Measurements from ENCODE around the gene ANKRD53. TPM values are rescaled to one million over a fixed set of nuclear protein-coding genes. Genes with fewer than 3 reads are reported as not detected.

The ANKRD53 gene
- total RNA-seq, 2 experiments from 2014 or later: not detected

GRCh38 chr2:70942396-70943204, 35.8 kb upstream of the ANKRD53 start:
- CTCF ChIA-PET: interaction anchor here (2.2 kb wide), 1 partner anchor 71 kb away, joined by 10 read pairs; no protein-coding TSS in a partner anchor
- POLR2A ChIA-PET: no interaction called here

DNA sequence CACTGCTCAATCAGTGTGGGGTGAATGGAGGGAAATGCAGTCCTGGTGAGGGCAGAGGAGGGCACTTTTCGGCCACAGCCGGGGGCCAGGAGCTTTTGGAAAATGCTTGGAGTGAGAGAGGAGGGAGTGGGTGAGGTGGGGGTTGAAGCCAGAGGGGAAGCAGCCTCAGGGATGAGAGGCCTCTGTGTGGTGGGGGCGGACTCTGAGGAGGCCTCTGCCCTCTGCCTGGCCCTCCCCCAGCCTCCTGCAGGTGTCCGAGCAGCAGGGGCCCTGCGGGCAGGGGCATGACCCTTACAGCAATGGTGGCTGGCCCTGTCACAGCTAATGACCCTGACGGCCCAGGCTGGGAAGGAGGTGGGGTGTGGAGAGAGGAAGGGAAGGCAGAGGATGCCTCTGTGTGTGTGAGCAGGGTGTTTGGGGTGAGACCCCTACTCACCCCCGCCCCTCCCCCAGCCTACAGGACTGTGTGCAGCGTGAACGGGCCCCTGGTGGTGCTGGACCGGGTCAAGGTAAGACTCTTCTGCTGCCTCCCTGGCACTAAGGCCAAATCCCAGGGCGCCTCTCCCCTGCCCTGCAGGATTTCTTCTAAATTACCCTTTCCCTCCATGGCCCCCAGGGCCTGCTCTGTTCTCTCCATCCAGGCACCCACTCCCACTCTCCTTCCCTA, 35.1 kb upstream of the ANKRD53 start:
- ChIA-PET POLR2A (no interaction called here), CTCF (interaction anchor here (2.2 kb wide), 1 partner anchor 72 kb away, joined by 10 read pairs; no protein-coding TSS in a partner anchor)

- ChIA-PET CTCF (interaction anchor here (0.7 to 1.1 kb wide), 2 partner anchors 42 to 73 kb away, joined by 3 to 5 read pairs; no protein-coding TSS in a partner anchor), POLR2A (no interaction called here)
Observed at GRCh38 chr2:70944111-70944690, 34.2 kb upstream of the ANKRD53 start.

DNA sequence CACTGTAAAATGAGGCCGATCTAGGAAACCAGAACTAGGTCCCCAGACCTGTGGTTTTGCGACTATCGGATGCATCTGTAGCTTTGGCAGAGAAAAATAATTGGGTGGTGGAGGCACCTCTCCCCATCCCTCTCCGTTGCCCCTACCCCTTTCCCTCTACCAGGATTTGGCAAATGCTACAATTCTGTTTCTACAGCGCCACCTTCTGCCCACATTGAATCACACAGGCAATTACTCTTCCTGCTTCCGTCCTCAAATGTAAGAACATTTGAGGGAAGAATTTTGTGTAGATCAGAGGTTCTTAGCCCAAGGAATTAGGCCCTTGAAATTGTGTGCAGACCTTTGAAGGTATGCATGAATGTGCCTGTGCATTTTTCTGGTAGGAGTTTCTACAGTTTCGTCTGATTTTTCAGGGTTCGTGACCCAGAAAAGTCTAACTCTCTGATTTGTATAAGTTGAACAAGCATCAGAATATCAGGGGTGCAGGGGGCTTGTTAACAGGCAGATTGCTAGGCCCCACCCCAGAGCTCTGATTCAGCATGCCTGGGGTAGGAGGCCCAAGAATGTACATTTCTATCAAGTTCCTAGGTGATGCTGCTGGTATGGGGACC, 31.5 kb upstream of the ANKRD53 start:
- ChIA-PET CTCF (interaction anchor here (0.7 to 3.9 kb wide), 15 partner anchors 8 to 291 kb away, joined by 3 to 34 read pairs (median 5); partner anchors contain the start of genes ANKRD53 and ATP6V1B1), POLR2A (no interaction called here)

GRCh38 chr2:70947556-70948184, 30.8 kb upstream of the ANKRD53 start:
- POLR2A ChIA-PET: no interaction called here
- CTCF ChIA-PET: interaction anchor here (0.6 to 3.9 kb wide), 25 partner anchors 9 to 291 kb away, joined by 3 to 34 read pairs (median 4); partner anchors contain the start of genes ADD2, ANKRD53 and FIGLA

DNA sequence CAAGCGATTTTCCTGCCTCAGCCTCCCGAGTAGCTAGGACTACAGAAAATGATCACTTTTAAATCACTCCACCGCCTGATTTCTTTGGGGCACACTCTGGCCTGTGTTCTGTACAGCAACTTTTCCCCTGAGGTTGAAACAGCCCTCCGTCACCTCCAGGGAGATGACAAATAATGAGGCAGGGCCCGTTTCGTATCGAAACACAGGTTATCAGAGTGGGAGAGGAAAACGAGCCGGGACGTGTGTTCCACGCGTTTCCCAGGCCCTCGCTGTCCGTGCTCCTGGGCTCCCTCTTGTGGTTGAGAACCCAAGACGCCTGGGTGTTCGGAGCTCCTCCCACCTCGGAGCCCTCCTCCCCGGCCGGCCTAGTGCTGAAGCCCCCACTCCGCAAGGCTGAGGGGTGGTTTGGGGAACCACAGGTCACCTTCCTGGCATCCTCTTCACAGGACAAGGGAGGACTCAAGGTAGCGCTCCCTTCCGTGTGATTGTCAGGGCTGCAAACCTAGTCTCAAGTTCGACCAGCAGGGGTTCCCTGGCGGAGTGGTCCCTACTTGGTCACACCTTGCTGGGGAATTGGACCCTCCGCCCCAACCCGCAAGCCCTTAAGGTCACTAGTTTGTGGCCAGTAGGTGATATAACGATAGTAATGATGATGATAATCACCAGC, 30.0 kb upstream of the ANKRD53 start:
- ChIA-PET CTCF (interaction anchor here (0.6 to 3.9 kb wide), 27 partner anchors 10 to 609 kb away, joined by 3 to 34 read pairs (median 4); partner anchors contain the start of genes ADD2, ANKRD53 and FIGLA), POLR2A (no interaction called here)

GRCh38 chr2:70949086-70949485, 29.3 kb upstream of the ANKRD53 start:
- ChIA-PET CTCF (interaction anchor here (0.7 to 3.9 kb wide), 20 partner anchors 10 to 181 kb away, joined by 3 to 34 read pairs (median 4); partner anchors contain the start of genes ADD2, ANKRD53 and FIGLA), POLR2A (no interaction called here)

DNA sequence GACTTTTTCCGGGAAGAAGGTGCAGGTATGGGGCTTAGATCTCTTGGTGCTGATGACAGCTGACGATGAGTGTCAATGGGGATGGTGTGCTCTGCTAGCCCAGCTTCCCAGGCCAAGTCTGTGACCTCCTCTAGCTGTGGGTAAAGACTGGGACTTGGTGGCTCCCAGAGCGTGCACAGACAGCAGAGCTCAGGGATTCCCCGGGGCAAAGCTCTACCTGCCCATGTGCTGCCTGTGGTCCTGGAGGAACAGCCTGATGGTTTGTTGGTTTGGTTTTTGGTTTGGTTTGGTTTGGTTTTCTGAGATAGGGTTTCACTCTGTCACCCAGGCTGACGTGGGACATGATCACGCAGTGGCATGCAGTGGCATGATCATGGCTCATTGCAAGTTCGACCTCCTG, 23.5 kb upstream of the ANKRD53 start:
- CTCF ChIA-PET: interaction anchor here (1.1 to 2.4 kb wide), 3 partner anchors 10 to 84 kb away, joined by 3 to 6 read pairs (median 5); no protein-coding TSS in a partner anchor
- POLR2A ChIA-PET: no interaction called here

GRCh38 chr2:70956141-70956540, 22.3 kb upstream of the ANKRD53 start:
- ChIA-PET POLR2A (no interaction called here), CTCF (interaction anchor here (2.4 kb wide), 1 partner anchor 8 kb away, joined by 5 read pairs; no protein-coding TSS in a partner anchor)

DNA sequence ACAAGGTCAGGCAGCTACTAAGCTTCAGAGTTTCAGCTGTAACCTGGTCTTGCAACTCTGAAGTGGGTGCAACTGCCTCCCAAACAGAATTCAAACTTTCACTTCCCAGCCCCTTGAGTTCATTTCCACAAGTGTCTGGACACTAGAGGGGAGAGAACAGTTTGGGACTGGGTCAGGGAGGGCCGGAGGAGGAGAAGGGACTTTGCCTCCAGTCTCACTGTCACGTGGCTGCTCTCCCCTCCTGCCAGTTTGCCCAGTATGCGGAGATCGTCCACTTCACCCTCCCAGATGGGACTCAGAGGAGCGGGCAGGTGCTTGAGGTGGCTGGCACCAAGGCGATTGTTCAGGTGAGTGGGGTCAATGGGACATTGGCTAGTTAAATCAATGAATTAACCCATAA, 20.6 kb upstream of the ANKRD53 start:
- ChIA-PET POLR2A (no interaction called here), CTCF (interaction anchor here (3.8 kb wide), 1 partner anchor 11 kb away, joined by 16 read pairs; no protein-coding TSS in a partner anchor)

- CTCF ChIA-PET: interaction anchor here (0.6 to 3.8 kb wide), 2 partner anchors 12 to 303 kb away, joined by 3 to 16 read pairs; no protein-coding TSS in a partner anchor
Observed at GRCh38 chr2:70958759-70959158, 19.7 kb upstream of the ANKRD53 start.

GRCh38 chr2:70959271-70959761, 19.1 kb upstream of the ANKRD53 start:
- POLR2A ChIA-PET: no interaction called here

More at GRCh38 chr2:70958759-70959158, 19.7 kb upstream of the ANKRD53 start:
- POLR2A ChIA-PET: no interaction called here

GRCh38 chr2:70959851-70960832, 18.3 kb upstream of the ANKRD53 start:
- POLR2A ChIA-PET: no interaction called here
- CTCF ChIA-PET: interaction anchor here (1.5 to 3.8 kb wide), 2 partner anchors 13 to 41 kb away, joined by 5 to 16 read pairs; no protein-coding TSS in a partner anchor

More at GRCh38 chr2:70959271-70959761, 19.1 kb upstream of the ANKRD53 start:
- CTCF ChIA-PET: interaction anchor here (3.8 kb wide), 1 partner anchor 12 kb away, joined by 16 read pairs; no protein-coding TSS in a partner anchor

- CTCF ChIA-PET: interaction anchor here (1.5 to 3.8 kb wide), 2 partner anchors 14 to 40 kb away, joined by 5 to 16 read pairs; no protein-coding TSS in a partner anchor
- POLR2A ChIA-PET: no interaction called here
Observed at GRCh38 chr2:70960833-70961647, 17.4 kb upstream of the ANKRD53 start.

- CTCF ChIA-PET: interaction anchor here (1.2 to 3.8 kb wide), 3 partner anchors 14 to 40 kb away, joined by 3 to 16 read pairs (median 6); no protein-coding TSS in a partner anchor
- POLR2A ChIA-PET: no interaction called here
Observed at GRCh38 chr2:70961648-70961994, 16.8 kb upstream of the ANKRD53 start.
